Suppressor macrophage treated with lipopolysaccharide for 1 hour (primary cell): ENCODE results near the gene SLCO2A1.

Source experiments
- DNase-seq, 3 donors: peaks; one replicate each; pipeline ENCODE4 v3.0.0-alpha.2; 2020 to 2022

The SLCO2A1 gene

DNA sequence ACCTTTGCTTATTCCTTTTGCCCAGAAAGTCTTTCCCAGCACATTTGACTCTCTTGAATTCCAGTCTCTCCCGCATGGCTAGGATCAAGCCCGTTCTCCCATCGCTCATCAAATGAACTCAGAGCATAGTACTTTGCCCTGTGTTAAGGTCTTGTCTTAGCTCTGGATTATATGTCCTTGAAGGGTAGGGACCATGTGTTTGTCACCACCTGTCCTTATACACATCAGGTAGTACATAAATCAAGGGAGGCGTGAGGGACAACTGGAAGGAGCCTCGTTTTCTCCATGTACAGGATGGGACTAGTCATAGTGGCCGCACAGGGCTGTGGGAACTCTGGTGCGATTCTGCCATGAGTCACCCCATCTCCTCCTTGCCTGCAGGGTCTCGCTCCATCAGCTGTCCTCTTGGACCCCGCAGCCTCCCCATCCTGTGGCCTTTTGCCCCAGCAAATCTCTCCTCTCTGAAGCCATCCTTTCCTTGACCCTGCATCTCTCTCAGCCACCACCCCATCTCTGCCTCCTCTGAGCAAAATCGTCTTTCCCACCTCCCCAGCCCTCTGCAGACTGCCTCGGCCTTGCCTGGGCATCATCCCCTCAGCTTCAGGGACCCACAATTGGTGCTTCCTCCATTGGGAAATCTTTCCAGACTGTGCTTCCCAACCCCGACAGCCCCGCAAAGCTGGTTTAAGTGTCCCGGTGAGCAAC is 100.7 kb downstream of the SLCO2A1 start:
- DNase-seq: no peak

DNA sequence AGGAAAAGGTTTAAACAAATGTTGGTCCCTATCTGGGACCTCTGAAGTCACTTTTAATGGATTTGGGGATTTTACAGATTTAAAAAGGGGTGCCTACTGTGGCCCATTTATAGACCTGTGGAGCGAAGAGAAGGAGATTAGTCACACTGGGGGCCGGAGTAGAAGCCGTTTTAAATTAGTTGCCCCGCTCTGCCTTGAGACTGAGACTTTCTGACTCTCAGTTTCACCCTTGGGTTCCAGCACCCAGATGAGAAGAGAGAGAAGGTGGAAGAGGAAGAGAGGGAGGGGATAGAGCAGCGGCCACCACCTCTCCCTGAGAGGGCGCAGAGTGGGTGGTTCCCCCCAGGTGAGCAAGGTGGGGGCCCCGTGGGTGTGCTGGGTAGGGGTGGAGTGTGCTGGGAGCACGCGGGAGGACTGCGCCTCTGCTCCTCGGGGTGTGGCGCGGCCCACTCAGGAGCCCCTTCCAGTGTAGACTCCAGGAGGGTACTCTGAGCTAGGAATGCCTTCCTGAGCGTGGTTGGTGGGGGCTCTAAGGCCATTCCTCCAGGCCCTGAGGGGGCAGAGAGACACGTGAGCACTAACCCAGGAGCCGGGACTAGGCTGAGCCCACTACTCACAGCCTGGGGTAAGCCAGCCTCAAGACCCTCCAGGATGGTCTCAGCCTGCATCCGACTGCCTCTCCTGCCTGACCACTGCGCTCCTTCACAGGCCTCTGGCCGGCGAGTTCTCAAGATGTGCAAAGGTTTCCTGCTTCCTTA is 101.4 kb downstream of the SLCO2A1 start:
- no peak for DNase-seq

DNA sequence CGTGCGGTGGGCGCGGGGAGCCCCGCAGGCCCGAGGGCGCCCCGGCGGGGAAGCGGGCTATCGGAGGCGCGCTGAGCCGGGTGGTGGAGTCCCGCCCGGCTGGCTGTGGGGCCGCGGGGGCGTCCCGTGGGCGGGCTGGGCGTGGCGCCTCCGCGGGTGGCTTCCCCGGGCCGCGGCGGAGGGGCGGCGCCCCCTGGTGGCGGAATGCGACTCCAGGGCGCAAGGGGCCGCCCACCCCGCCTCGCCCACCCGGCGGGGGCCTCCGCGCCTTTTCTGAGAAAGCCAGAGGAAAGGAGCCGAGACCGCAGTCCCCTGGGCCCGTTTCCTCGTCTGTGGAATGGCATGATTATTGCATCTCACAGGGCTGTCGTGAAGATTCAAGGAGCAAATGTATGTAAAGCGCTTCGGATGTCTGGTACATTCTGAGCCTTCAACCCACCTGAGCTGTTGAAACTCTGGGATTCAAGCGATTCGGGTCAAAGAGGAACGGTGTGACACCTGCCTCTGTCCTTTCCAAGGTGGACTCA is 102.1 kb downstream of the SLCO2A1 start:
- peak; percentile 72 to 94 (median 83) for DNase-seq

DNA sequence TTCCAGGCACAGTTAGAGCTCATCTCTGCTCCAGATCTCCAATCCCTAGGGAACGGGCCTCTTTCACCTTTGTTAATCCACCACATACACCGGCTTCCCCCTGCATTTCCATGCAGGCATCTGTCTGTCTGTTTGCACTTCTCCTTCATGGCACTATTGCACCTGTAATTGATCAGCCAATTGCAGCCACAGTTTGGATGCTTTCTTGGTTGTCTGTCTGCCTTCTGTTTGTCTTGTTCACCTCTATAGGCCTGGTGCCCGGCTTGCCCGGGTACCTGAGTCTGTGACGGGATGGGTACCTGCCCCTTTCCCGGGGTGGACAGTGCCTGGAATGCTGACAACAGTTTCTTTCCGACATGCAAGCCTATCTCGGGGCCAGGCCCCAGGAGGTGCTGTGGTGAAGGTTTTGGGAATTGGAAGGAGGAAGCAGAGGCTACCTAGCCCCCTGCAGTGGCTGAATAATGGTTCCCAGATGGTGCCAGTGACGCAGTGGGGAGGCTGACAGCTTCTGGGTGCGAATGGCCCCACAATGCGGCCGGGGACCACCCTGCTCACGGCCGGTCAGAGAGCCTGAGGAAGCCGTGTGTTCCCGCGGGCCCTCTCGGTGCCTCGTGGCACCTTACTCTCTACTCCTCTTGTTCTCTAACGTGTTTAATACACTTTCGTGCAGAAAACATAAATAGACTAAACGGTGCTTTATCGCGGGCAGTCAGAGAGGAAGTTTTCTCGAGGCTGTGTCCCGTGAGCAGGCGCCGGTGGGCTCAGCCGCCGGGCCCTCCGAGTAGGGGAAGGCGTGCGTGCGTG is 102.8 kb downstream of the SLCO2A1 start:
- peak in 1 of 3 donors; percentile 4 for DNase-seq

DNA sequence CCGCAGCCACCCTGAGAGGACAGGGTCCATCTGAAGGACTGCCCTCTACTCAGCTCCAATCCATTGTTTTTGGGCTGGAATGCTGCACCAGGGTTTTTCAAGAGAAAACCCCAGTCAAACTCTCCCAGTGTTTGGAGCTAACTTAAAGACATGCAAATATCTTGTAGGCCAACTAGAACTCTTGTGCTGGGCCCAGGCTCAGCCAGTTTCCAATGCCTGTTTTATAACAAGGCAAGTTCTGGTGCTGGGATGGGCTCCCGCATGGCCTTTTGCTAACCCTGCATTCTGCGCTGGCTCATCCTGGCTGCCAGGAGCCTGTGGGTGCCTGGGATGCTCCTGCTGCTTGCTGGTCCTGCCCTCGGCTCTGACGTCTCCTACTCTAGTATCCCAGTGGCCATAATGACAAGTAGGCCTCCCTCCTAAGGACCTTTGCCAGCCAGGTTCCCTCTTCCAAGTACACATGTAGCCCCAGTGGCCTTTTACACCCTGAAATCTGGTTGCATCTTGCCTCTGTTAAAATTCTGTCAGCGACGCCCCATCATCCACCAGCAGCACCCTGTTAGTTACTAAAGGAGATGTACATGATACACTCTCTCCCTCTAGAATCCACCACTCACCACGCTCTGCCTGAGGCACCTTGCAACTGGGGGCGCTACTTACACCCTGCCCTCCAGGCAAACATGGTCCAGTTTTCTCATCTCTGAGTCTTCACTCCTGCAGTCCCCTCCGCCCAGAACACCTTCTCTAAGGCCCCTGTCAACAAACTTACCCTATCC is 103.6 kb downstream of the SLCO2A1 start:
- no peak for DNase-seq

DNA sequence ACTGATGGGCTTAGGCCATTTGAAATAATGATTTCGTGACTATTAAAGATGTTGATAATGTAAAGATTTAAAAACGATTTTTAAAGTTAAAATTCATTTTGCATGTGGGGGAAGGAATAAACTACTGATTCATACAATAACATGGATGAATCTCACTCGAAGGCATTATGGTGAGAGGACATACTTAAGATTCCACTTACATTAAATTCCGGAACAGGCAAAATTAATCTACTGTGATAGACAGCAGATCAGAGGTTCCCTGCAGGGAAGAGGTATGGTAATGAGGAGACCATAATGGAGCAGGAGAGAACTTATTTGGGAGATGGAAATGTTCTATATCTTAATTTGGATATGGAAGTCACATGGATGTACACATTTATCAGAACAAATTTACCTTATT is 105.7 kb downstream of the SLCO2A1 start:
- no peak for DNase-seq

DNA sequence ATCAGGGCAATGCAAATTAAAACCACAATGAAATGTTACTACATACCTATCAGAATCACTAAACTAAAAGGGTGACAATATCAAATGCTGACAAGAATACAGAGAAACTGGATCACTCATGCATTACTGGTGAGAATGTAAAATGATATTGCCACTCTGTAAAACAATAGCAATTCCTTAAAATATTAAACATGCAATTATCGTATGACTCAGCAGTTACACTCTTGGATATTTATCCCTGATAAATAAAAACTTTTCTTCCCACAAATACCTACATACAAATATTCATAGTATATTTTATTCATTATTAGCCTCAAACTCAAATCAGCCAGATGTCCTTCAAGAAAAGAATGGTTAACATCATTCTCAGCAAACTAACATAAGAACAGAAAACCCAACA is 108.1 kb downstream of the SLCO2A1 start:
- no peak for DNase-seq

DNA sequence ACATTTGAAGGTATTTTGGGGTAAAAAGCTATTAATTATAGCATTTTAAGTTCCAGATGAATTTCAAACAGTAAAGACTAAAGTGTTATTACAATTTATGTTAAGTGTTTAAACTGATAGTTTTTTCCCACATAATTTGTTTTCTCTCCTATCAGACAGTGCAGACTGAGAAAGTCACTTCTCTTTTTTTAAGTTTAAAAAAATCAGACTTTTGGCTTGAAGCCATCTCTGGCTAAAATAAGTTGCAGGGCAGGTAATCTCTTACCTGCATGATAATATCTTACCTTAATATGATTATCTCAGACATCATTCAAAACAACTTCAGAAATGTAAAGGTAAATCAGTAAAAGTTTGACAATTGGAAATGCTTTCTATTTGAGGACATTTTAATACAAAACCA is 112.6 kb downstream of the SLCO2A1 start:
- no peak for DNase-seq

DNA sequence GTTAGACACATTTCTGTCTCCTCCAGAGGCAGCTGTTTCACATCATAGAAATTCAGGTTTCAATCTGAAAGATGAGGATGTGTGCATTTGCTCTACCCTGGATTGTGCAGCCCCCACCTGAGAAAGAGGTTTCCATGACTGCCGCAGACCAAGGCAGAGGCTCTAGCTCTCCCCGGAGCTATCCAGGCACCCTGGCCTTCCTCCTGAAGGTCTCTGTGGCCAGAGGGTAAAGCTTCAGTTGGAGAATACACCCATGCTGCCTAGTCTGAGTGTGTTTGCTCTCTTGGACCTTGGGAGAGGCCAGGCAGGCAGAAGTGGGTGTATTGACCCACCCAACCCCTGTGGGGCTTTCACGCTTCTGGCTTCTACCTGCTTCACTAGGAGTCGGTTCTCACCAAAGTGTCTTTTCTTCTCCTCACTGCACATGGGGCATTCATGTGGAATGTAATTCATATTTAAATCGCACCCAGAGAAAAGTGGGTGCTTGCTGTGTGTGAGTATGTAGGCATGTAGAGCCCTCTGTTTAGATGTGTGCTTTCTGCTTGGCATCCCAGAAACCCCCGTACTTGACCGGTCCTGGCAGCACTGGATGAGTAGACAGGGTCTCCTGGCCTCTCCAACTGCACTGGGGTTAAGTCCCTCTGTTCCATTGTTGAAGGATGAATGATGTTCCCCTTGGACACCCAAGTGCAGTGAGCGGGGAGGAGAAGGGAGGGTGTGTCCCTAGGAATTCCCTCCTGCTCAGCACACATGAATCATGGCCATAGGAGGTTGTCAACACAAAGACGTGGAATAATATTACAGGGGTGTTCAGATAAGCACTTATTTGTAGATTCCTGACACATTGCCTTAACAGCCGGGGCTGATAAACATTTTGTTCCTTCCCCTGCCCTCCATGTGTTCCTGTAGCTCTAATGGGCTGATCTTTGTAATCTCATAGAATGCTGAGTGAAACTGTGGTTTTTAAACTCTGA is 113.8 kb downstream of the SLCO2A1 start:
- DNase-seq: no peak

DNA sequence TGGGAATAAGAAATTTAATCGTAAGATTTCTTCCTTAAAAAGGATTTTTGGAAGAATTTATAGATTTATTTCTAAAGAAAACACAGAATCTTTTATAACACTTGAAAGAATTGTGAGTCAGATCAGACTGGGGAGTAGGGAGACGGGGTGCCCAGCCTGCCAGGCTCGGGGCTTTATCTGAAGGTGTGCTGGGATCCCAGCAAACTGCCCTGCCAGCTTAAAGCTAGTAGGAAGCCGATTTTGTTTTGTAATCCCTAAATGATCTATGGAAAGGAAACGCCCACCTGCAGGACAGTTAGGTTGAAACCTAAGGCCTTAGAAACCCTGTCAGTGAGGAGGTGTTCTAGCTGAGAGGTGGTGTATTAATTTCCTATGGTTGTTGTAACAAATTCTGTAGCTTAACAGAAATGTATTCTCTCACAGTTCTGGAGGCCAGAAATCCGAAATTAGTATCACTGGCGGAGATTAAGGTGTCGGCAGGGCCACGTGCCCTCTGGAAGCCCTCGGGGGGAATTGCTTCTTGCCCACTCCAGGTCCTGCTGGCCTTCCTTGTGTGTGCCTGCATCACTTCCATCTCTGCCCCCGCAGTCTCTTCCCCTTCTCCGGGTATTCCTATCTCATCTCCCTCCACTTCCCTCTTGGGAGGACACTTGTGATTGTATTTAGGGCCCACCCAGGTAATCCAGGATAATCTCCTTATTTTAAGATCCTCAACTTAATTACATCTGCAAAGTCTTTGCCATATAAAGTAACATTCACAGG is 114.7 kb downstream of the SLCO2A1 start:
- DNase-seq: no peak

DNA sequence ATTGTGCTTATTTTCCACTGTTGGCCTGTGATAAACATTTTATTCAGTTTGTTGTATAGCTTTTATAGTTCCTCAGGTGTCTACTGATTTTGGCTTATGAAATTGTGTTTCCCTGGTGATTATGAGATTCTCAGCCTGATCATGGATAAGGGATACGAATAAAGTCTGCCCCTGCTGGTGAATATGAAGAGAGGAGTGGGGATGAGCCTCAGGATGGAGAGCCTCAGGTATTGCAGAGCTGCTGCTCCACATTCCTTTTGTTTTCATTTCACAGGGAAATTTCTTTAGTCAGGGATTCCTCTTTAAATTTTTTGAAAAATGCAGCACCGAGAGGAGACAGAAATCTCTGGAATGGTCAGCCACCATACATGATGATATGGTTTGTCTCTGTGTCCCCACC is 119.3 kb downstream of the SLCO2A1 start:
- no peak for DNase-seq

DNA sequence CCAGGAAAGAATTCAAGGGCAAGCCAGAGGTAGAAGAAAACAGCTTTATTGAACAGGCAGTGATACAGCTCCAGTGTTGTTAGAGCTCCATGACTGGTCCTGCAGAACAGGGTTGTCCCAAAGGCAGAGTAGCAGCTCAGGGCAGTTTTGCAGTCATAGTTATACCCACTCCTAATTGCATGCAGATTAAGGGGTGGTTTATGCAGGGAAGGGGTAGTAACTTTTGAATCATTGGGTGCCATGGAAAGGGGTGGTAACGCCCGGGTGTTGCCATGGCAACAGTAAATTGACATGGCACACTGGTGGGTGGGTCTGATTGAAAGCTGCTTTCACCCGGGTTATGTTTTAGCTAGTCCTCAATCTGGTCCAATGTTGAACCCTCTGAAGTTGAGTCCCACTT is 124.3 kb downstream of the SLCO2A1 start:
- DNase-seq: no peak

DNA sequence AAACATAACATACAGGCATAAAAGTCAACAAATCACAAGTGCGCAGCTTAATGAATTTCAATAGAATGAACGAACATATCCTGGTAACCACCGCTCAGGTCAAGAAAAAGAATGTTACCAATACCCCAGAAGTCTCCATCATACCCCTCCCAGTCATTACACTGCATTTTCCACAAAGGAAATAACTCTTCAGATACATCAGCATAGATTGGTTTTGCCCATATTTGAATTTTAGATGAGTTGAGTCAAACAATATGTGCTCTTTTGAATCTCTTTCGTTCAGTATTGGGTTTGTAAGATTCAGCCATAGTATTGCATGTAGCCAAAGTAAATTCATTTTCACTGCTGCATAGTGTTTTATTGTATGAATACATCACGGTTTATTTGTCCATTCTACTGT is 127.9 kb downstream of the SLCO2A1 start:
- no peak for DNase-seq

DNA sequence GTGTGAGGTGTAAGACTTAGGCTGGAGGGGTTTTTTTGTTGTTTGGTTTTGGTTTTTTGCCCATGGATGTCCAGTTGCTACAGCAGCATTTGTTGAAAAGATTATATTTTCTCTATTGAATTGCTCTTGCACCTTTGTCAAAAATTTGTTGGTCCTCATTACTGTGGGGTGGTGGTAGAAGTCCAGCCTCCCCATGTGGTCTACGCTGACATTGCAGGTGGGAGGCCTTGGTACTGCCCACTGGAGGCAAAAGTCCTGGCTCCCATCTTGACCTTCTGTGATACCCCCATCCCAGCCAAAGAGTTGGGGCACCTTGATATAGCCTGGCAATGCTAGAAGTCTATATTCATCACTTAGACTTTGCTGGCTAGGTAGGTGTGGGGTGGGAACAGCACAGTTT is 128.6 kb downstream of the SLCO2A1 start:
- no peak for DNase-seq

DNA sequence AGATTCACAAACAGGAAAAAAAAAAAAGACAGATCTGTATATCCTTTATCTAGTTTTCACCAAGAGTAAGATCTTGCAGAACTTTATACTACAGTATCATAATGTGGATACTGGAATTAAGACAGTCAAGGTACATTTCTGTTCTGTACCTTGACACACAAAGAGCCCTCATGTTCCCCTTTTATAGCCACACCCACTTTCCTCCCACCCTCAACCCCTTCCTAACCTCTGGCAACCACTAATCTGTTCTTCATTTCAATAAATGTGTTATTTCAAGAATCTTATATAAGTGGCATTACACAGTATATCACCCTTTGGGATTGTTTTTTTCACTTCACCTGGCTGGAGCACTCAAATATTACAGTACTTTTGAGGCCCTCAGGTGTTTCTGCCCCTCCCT is 130.4 kb downstream of the SLCO2A1 start:
- no peak for DNase-seq

DNA sequence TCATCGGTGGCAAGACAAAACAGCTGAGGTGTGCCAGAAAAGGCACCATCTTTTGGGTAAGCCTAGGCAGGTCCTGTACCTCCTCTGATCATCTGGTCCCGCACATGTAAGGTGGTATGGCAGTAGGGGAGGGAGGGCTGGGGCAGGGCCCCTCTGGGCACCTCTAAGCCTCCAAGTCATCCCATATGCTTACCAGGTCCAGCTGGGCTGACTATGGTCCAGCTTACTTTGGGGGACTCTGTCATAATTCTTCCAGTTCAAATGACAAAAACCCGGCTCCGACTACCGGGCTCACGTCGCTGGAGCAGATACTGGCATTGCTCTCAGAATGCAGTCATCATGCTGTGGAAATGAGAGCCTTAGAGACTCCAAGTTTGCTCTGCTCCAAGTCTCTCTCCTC is 132.2 kb downstream of the SLCO2A1 start:
- no peak for DNase-seq

DNA sequence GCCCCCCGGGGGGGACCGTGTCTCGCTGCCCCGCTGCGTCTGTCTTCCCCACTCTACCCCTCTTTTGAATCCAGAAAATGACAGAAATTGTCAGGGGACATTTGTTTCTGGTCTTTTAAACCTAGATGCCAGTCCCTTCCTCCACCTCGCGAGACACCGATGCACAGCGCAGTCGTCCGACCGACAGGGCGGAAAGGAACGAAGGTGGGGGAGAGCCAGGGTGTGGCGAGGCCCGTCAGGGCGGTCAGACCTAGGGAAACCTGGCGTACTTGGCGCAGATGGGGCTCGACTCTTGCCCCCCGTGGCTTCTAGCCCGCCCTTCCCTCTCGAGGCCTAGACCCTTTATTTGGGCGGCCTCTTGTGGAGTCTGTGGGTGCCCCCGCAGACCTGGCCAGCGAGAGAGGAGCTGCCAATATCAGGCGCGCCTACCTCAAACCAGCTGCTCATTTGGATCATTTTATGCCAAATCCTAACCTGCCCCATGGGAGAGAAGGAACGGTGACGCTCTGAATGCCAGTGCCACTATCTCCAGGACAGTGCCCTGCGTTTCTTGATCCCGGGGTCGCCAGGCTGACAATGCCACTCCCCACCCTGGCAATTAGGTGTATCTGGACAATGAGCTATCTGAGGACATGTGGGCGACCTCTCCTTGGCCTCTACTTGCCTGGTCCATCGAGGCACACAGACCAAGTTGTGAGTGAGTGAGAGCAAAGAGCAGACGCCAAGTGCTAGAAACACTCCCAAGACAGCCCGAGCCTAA is 133.5 kb downstream of the SLCO2A1 start:
- DNase-seq: no peak

DNA sequence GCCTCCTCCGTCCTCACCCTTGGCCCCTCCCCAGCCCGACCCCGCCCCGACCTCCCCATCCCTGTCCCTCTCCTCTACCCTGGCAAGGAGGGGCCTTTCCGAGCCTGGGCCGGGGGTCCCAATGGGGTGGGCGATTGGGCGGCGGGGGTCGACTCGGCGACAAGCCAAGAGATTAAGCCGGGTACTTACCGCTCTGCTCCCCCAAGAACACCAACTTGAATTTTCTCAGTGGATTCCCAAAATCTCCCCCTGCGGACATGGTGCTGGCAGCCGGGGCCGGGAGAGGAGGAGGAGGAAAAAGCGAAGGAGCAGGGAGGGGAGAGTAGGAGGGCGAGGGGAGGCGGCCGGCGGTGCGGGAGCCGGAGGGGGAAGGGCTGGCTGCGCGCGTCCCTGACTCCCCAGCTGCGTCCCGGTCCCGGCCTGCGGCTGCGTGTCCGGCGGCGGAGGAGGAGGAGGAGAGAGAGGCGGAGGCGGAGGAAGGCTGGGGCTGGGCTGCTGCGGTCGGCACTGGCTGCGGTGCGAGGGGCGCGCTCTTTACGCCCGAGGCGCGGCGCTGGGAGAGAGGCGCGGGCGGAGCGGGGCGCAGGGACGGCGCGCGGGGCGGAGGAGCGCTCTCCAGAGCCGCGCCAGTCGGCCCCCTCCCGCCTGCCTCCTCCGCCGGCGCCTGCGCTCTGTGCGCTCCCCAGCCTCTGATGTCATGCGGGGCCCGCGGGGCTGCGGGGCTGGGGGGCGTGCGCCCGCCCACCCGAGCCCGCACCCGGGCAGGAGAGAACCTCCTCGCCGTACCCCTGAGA is 134.3 kb downstream of the SLCO2A1 start, which contains the start of gene RAB6B:
RAB6B (minus strand) TSS at position 675 of the 794 bp plus-strand sequence; CDS start at position 259, 416 bp downstream.
- peak in 2 of 3 donors; percentile 10 to 50 for DNase-seq
